Activated CD8-positive, alpha-beta T cell treated with anti-CD3 and anti-CD28 coated beads, Interleukin-2, amount 10 ng/mL, durations not matched to agents 7 days and 5 days (primary cell): ENCODE results near the gene ZNF362. TPM values are rescaled to one million over a fixed set of nuclear protein-coding genes. Genes with fewer than 3 reads are reported as not detected.
A peak's percentile ranks its signal among the peaks of the same experiment; 100 is the strongest.
"Not testable (repeated sequence)": the region's sequence is repeated elsewhere in the genome, so short reads cannot be mapped to it uniquely, and the experiment has no call there.

ENCODE experiments used
- ATAC-seq: fragments of 150-1000 bp; cut with Tn5 transposase; one replicate; pipeline ENCODE4 v1.10.0; 2021; ENCODE audit warnings: moderate library complexity
- CTCF ChIA-PET: fragments of 350-600 bp; sonication (Branson Sonifier 250); formaldehyde crosslinking; loops from one replicate; lab custom pipeline; 2021; ENCODE audit warnings: antibody characterized with exemption; lab: Charles Lee
- POLR2A ChIA-PET: fragments of 350-600 bp; sonication (Branson Sonifier 250); formaldehyde crosslinking; loops from one replicate; lab custom pipeline; 2021; ENCODE audit warnings: antibody characterized with exemption; lab: Charles Lee
- DNase-seq: peaks from one replicate; pipeline ENCODE4 v3.0.0-alpha.2; 2020
- H3K27ac Mint-ChIP-seq: one replicate; pipeline ENCODE4 v1.8.0; 2021; ENCODE audit warnings: mild to moderate bottlenecking, mixed read lengths
- H3K27me3 Mint-ChIP-seq: one replicate; pipeline ENCODE4 v1.8.0; 2021; ENCODE audit warnings: low read depth, mixed read lengths
- H3K36me3 Mint-ChIP-seq: one replicate; pipeline ENCODE4 v1.8.0; 2021; ENCODE audit warnings: low read depth, mixed read lengths
- H3K4me1 Mint-ChIP-seq: one replicate; pipeline ENCODE4 v1.8.0; 2021; ENCODE audit warnings: low read depth, mixed read lengths
- H3K4me3 Mint-ChIP-seq: one replicate; pipeline ENCODE4 v1.8.0; 2021; ENCODE audit warnings: mild to moderate bottlenecking, mixed read lengths
- H3K9me3 Mint-ChIP-seq: one replicate; pipeline ENCODE4 v1.8.0; 2022; ENCODE audit warnings: mixed read lengths; ENCODE audit not compliant: insufficient read depth
- total RNA-seq, 2 experiments: library from RNA; stranded (reverse); gene quantifications; one replicate each; pipeline ENCODE4 v1.2.3, GENCODE V29; 2021

ZNF362 gene
- total RNA-seq, 2 experiments from 2014 or later = 17.3 to 19.7 TPM

- Mint-ChIP-seq H3K4me1 (peaks cover 43% of the 10 kb centered on the region), H3K9me3 (no peaks in the 10 kb centered on the region), H3K4me3 (no peak overlapping the region), H3K36me3 (peaks cover 49% of the 10 kb centered on the region), H3K27me3 (peaks cover 9% of the 10 kb centered on the region), H3K27ac (peak overlapping the region; percentile 91)
- CTCF ChIA-PET = no interaction called here
- DNase-seq (no peak), ATAC-seq (no peak)
- POLR2A ChIA-PET = no interaction called here
Observed at GRCh38 chr1:33301273-33301984, 45.1 kb downstream of the ZNF362 start.

DNA sequence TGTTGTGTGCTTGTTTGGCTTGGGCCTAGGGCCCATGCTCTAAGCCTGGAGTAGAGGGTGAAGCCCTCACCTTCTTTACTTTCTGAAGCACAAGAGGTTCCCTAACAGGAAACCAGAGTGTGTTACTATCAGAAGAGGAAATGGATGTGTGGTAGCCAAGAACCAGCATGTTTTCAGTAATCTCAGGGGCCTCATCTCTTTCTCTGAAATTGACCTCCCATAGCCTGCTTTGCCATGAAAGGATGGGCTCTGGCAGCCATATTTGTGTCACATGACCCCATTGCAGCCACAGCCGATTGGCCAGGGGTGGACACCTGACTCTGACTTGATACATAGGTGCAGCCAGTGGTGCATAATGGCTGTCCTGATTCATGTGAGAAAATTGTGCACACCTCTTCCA is 46.0 kb downstream of the ZNF362 start:
- H3K9me3 Mint-ChIP-seq = no peaks in the 10 kb centered on the region
- peak; percentile 71 for ATAC-seq
- POLR2A ChIA-PET = no interaction called here

DNA sequence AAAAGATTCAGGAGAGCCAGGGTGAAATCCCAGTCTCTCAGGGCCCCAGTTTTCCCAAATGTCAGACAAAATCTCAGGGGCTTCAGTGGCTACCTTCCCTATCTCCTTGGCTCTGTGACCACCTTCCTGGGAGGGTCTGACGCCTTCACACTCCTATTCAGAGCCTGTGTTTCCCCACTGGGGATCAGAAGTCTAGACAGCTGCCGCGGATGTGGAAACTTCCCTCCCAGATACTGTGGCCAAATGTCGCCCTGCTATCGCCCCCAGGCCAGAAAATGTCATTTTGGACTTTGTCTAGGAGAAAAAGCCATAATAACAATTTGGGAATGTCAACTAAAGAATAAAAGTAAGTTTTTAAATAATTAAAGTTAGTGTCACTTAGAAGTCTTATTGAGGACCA is 48.7 kb downstream of the ZNF362 start:
- no peak overlapping the region for H3K4me3 Mint-ChIP-seq
- ChIA-PET CTCF (interaction anchor here (1.2 to 3.5 kb wide), 2 partner anchors 10 to 32 kb away, joined by 3 to 19 read pairs; no protein-coding TSS in a partner anchor), POLR2A (interaction anchor here (0.6 kb wide), 1 partner anchor 231 kb away, joined by 3 read pairs; no protein-coding TSS in a partner anchor)
- H3K36me3 Mint-ChIP-seq = peaks cover 33% of the 10 kb centered on the region
- DNase-seq (no peak), ATAC-seq (no peak)
- peaks cover 31% of the 10 kb centered on the region for H3K4me1 Mint-ChIP-seq
- no peak overlapping the region for H3K27ac Mint-ChIP-seq
- H3K27me3 Mint-ChIP-seq = peaks cover 10% of the 10 kb centered on the region
- no peaks in the 10 kb centered on the region for H3K9me3 Mint-ChIP-seq

More for the DNA sequence above, 46.0 kb downstream of the ZNF362 start:
- peaks cover 43% of the 10 kb centered on the region for H3K4me1 Mint-ChIP-seq
- peak overlapping the region; percentile 48 for H3K4me3 Mint-ChIP-seq
- DNase-seq = peak; percentile 83
- peaks cover 10% of the 10 kb centered on the region for H3K27me3 Mint-ChIP-seq
- peaks cover 41% of the 10 kb centered on the region for H3K36me3 Mint-ChIP-seq
- CTCF ChIA-PET = interaction anchor here (1.0 kb wide), 1 partner anchor 175 kb away, joined by 4 read pairs; no protein-coding TSS in a partner anchor
- H3K27ac Mint-ChIP-seq = peak overlapping the region; percentile 91

DNA sequence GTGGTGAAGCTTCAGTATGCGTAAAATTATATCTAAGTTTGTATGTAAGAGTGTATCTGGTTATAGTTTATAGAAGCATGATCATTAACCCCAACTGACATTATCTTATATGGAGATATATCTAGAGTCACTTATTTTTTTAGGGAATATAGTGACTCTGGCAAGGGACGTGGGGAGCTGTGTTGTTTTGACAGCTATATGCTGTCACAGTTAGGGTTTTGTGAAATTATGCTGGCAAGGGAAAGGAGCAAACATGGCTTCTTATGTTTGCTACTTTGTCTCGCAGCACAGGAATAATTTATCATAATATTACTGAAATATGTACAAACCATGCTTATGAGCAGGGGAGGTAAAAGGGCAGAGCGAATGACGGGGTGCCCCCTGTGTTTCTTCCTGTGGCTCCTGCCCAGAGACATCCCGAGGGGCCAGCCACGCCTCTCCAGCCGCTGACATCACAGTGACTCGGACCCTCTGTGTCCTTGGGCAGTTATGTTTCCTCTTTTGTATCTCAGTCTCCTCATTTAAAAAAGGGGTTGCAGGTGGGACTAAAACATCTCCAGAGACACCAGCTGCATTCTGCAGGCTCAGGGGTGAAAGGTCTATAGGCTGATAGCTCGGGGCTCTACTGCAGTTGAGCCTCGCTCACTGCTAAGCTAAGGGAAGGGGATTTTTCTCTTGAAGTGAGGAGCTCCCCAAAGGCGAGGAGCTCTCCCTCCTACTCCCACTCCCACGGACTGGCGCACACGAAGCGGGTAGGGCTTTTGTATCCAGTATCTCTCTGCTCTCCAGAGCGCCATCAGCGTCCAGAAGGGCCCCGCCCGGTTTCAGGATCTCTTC is 49.7 kb downstream of the ZNF362 start:
- no peaks in the 10 kb centered on the region for H3K9me3 Mint-ChIP-seq
- peaks cover 10% of the 10 kb centered on the region for H3K27me3 Mint-ChIP-seq
- POLR2A ChIA-PET = interaction anchor here (0.6 kb wide), 1 partner anchor 230 kb away, joined by 3 read pairs; no protein-coding TSS in a partner anchor
- H3K4me3 Mint-ChIP-seq = no peak overlapping the region
- CTCF ChIA-PET = interaction anchor here (1.2 to 3.5 kb wide), 2 partner anchors 11 to 31 kb away, joined by 3 to 19 read pairs; no protein-coding TSS in a partner anchor
- ATAC-seq (no peak), DNase-seq (no peak)
- H3K36me3 Mint-ChIP-seq = peaks cover 29% of the 10 kb centered on the region
- H3K27ac Mint-ChIP-seq = no peak overlapping the region
- H3K4me1 Mint-ChIP-seq = peaks cover 31% of the 10 kb centered on the region

DNA sequence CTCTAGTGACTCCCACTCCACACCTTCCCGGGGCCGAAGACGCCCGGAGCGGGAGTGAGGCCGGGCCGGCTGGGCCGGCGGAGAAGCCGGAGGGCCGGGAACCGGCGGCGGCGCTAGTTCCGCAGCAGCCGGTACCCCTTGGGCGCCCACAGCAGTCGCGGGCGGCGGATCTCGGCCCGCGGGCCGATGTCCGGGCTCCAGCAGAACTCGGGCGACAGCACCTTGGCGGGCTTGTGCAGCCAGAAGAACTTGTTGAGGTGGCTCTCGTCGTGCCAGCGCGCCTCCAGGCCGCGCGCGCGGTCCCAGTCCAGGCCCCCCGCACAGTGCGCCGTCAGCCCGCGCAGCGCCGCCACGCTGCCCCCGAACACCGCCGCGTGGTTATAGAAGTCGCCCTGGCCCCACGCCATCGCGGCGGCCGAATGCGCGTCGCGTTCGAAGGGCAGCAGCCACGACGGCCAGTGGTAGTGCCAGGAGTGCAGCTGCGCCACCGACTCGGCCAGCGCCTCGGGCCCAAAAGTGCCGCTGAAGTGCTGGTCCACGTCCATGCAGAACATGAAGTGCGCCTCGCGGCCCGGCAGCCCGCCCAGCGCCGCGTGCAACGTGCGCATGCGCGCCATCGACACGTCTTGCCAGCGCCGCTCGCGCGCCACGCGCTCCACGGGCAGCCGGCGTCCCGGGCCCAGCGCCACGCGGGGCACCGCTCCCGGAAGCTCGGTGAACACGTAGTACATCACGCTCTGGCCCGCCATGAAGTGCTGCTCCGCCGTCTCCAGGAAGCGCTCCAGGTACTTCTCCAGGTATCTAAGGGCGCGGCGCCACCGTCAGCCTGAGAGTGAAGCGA is 50.6 kb downstream of the ZNF362 start:
- Mint-ChIP-seq H3K27ac (no peak overlapping the region), H3K9me3 (no peaks in the 10 kb centered on the region), H3K36me3 (peaks cover 25% of the 10 kb centered on the region), H3K27me3 (peaks cover 10% of the 10 kb centered on the region), H3K4me3 (no peak overlapping the region), H3K4me1 (peaks cover 26% of the 10 kb centered on the region)
- ChIA-PET CTCF (interaction anchor here (3.5 kb wide), 1 partner anchor 11 kb away, joined by 19 read pairs; no protein-coding TSS in a partner anchor), POLR2A (no interaction called here)
- DNase-seq = no peak
- no peak for ATAC-seq

DNA sequence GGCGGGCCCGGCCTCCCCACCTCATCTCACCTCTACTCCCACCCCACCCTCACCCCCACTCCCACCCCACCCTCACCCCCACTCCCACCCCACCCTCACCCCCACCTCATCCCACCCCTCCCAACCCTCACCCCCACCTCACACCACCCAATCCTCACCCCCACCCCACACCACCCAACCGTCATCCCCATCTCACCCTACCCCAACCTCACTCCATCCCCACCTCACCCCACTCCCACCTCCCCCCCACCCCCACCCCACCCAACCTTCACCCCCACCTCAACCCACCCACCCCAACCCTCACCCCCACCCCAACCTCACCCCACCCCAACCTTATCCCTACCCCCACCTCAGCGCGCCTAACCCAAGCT is 51.2 kb downstream of the ZNF362 start:
- ChIA-PET CTCF (interaction anchor here (1.4 kb wide), 1 partner anchor 12 kb away, joined by 7 read pairs; no protein-coding TSS in a partner anchor), POLR2A (no interaction called here)
- ATAC-seq = no peak
- Mint-ChIP-seq H3K4me1 (peaks cover 20% of the 10 kb centered on the region), H3K27ac (no peak overlapping the region), H3K27me3 (peaks cover 12% of the 10 kb centered on the region), H3K9me3 (no peaks in the 10 kb centered on the region), H3K36me3 (peaks cover 21% of the 10 kb centered on the region), H3K4me3 (no peak overlapping the region)
- no peak for DNase-seq

GRCh38 chr1:33309351-33309750 is 53.1 kb downstream of the ZNF362 start:
- H3K4me1 Mint-ChIP-seq, H3K9me3 Mint-ChIP-seq, ATAC-seq, POLR2A ChIA-PET, DNase-seq, H3K36me3 Mint-ChIP-seq, H3K27ac Mint-ChIP-seq, H3K4me3 Mint-ChIP-seq, CTCF ChIA-PET: not testable (repeated sequence)
- peaks cover 12% of the 10 kb centered on the region for H3K27me3 Mint-ChIP-seq

DNA sequence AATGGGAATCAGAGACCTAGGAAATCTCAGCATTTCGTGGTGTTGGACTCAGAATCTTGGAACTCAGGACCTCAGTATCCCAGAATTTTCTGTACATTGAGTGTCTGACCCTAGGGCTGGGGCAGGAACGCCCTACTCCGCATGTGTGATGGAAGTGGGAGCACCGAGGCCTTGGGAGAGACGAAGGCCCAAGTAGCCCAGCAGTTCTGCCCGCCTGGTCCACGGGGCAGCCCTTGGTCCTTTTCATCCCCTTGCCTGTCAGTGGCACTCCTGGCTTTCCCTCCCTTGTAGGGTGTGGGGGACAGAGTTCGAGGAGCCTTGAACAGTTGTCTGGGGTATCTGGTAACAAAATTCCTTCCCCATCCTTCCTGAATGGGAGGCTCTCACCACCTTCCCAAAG is 54.4 kb downstream of the ZNF362 start:
- H3K4me1 Mint-ChIP-seq = peaks cover 2% of the 10 kb centered on the region
- H3K4me3 Mint-ChIP-seq = no peak overlapping the region
- ChIA-PET CTCF (interaction anchor here (4.8 kb wide), 1 partner anchor 15 kb away, joined by 24 read pairs; no protein-coding TSS in a partner anchor), POLR2A (no interaction called here)
- no peaks in the 10 kb centered on the region for H3K9me3 Mint-ChIP-seq
- ATAC-seq (no peak), DNase-seq (no peak)
- no peaks in the 10 kb centered on the region for H3K36me3 Mint-ChIP-seq
- no peak overlapping the region for H3K27ac Mint-ChIP-seq
- peaks cover 13% of the 10 kb centered on the region for H3K27me3 Mint-ChIP-seq

DNA sequence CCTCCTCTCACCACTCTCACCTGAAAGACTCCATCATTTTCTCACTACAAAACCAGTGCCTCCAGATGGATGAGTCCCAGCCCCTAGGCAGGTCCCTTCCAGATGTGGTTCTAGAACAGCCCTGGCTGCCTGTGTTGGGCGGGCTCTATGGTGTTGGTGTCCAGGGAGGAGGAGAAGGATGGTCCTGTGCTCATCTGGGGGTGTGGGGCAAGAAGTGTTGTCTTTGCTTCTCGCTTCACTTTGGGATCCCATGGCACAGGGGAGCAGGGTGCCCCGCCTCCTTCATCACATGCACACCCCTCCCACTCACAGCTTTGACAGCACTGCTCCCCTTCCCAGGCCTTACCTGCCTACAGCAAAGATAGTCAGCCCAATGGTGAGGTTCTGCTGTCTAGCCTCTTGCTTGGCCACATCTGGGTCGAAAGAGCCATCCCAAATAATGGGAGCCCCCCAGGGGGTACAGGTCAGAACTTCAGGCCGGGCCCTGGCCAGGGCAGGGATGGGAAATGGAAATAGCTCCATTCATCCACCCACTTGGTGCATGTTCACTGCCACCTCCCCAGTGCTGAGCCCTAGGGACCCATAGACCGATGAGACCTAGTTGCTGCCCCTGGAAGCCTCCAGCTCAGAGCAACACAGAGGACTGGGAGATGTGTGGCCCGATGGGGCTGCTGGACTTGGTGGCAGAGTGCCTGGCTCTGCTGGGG is 55.6 kb downstream of the ZNF362 start:
- ChIA-PET POLR2A (no interaction called here), CTCF (interaction anchor here (2.2 to 4.8 kb wide), 2 partner anchors 14 to 16 kb away, joined by 7 to 24 read pairs; no protein-coding TSS in a partner anchor)
- Mint-ChIP-seq H3K4me1 (peaks cover 2% of the 10 kb centered on the region), H3K36me3 (no peaks in the 10 kb centered on the region), H3K27me3 (peaks cover 14% of the 10 kb centered on the region), H3K4me3 (no peak overlapping the region), H3K9me3 (no peaks in the 10 kb centered on the region), H3K27ac (no peak overlapping the region)
- no peak for ATAC-seq
- DNase-seq = no peak

- H3K9me3 Mint-ChIP-seq = no peaks in the 10 kb centered on the region
- no peak for ATAC-seq
Observed at GRCh38 chr1:33312413-33312749, 56.1 kb downstream of the ZNF362 start.

More at GRCh38 chr1:33312413-33312749, 56.1 kb downstream of the ZNF362 start:
- no peaks in the 10 kb centered on the region for H3K36me3 Mint-ChIP-seq
- no peak for DNase-seq
- peaks cover 17% of the 10 kb centered on the region for H3K27me3 Mint-ChIP-seq
- H3K27ac Mint-ChIP-seq = no peak overlapping the region
- H3K4me1 Mint-ChIP-seq = peaks cover 2% of the 10 kb centered on the region
- POLR2A ChIA-PET = interaction anchor here (0.7 kb wide), 1 partner anchor 9 kb away, joined by 3 read pairs; the partner anchor contains the start of gene A3GALT2
- no peak overlapping the region for H3K4me3 Mint-ChIP-seq
- CTCF ChIA-PET = interaction anchor here (2.2 to 4.8 kb wide), 2 partner anchors 14 to 16 kb away, joined by 7 to 24 read pairs; no protein-coding TSS in a partner anchor
